Liver (tissue), 3 donors: ENCODE results near the gene ZNF160.

Source experiments
- ATF3 ChIP-seq: IDR thresholded peaks from 2 replicates; pipeline ENCODE4 v1.6.1; 2016; ENCODE audit warnings: antibody characterized with exemption
- CTCF ChIP-seq: fragments of 150-350 bp; IDR thresholded peaks from 2 replicates; pipeline ENCODE4 v1.5.1; 2017; ENCODE audit warnings: improper control_type of control experiment, low read depth, low read length; ENCODE audit not compliant: missing input control
- JUND ChIP-seq, 2 donors: IDR thresholded peaks; 2 replicates each; pipeline ENCODE4 v1.6.1; 2016; ENCODE audit warnings: antibody characterized with exemption in 2 of 2
- donor health status: healthy.
- donor health status: healthy.

GRCh38 chr19:53086949-53087348 lies 16.3 kb downstream of the ZNF160 start:
- TF ChIP-seq CTCF (no peak), ATF3 (no peak), JUND (IDR thresholded peaks at IDR 0.05) (no peak)
